Stimulated activated CD4-positive, alpha-beta T cell treated with anti-CD3 and anti-CD28 coated beads, Interleukin-12 subunit alpha, Interleukin-12 subunit beta, amount 100 ng/mL, for 48 hours (primary cell): ENCODE results near the gene BORCS5.
A peak's percentile ranks its signal among the peaks of the same experiment; 100 is the strongest.
"Not testable (repeated sequence)": the region's sequence is repeated elsewhere in the genome, so short reads cannot be mapped to it uniquely, and the experiment has no call there.

Experiments
- DNase-seq, 3 donors: peaks; one replicate each; pipeline ENCODE4 v3.0.0-alpha.2; 2020; ENCODE audit warnings: low read depth in 2 of 3, low spot score in 1 of 3

The BORCS5 gene

GRCh38 chr12:12384571-12385340 lies 27.9 kb downstream of the BORCS5 start:
- peak; percentile 26 to 52 (median 27) for DNase-seq

GRCh38 chr12:12387501-12387900 lies 30.6 kb downstream of the BORCS5 start:
- DNase-seq: no peak

GRCh38 chr12:12392413-12392812 lies 35.5 kb downstream of the BORCS5 start:
- no peak for DNase-seq

- DNase-seq: no peak
These were observed 36.3 kb downstream of the BORCS5 start for GRCh38 chr12:12393171-12393570.

GRCh38 chr12:12396694-12397093 lies 39.8 kb downstream of the BORCS5 start:
- no peak for DNase-seq

GRCh38 chr12:12397184-12397583 lies 40.3 kb downstream of the BORCS5 start:
- no peak for DNase-seq

GRCh38 chr12:12398026-12398859 lies 41.4 kb downstream of the BORCS5 start:
- no peak for DNase-seq

GRCh38 chr12:12399161-12399560 lies 42.3 kb downstream of the BORCS5 start:
- DNase-seq: no peak

GRCh38 chr12:12399776-12400305 lies 43.0 kb downstream of the BORCS5 start:
- no peak for DNase-seq

- DNase-seq: no peak
These were observed 43.9 kb downstream of the BORCS5 start for GRCh38 chr12:12400793-12401192.

GRCh38 chr12:12403264-12404248 lies 46.7 kb downstream of the BORCS5 start:
- DNase-seq: no peak

GRCh38 chr12:12404297-12404696 lies 47.4 kb downstream of the BORCS5 start:
- no peak for DNase-seq

- DNase-seq: no peak
These were observed 49.0 kb downstream of the BORCS5 start for GRCh38 chr12:12405882-12406281.

- DNase-seq: no peak
These were observed 49.9 kb downstream of the BORCS5 start for GRCh38 chr12:12406762-12407161.

GRCh38 chr12:12408265-12408690 lies 51.4 kb downstream of the BORCS5 start:
- no peak for DNase-seq

GRCh38 chr12:12409337-12409736 lies 52.5 kb downstream of the BORCS5 start:
- not testable (repeated sequence) for DNase-seq

- no peak for DNase-seq
These were observed 59.0 kb downstream of the BORCS5 start for GRCh38 chr12:12415886-12416285.

- not testable (repeated sequence) for DNase-seq
These were observed 62.3 kb downstream of the BORCS5 start for GRCh38 chr12:12419165-12419564.

GRCh38 chr12:12423367-12423766 lies 66.5 kb downstream of the BORCS5 start:
- DNase-seq: no peak

GRCh38 chr12:12425001-12425400 lies 68.1 kb downstream of the BORCS5 start:
- no peak for DNase-seq

- no peak for DNase-seq
These were observed 68.7 kb downstream of the BORCS5 start for GRCh38 chr12:12425616-12426015.
